Activated CD8-positive, alpha-beta memory T cell treated with anti-CD3 and anti-CD28 coated beads for 36 hours (primary cell): ENCODE measurements around the gene AQP10. TPM values are rescaled to one million over a fixed set of nuclear protein-coding genes. Genes with fewer than 3 reads are reported as not detected.

Source experiments
- CTCF ChIA-PET: fragments of 350-600 bp; sonication (Branson Sonifier 250); formaldehyde crosslinking; loops from one replicate; lab custom pipeline; 2021; ENCODE audit warnings: antibody characterized with exemption; lab: Charles Lee
- POLR2A ChIA-PET: fragments of 350-600 bp; sonication (Branson Sonifier 250); formaldehyde crosslinking; loops from one replicate; lab custom pipeline; 2021; ENCODE audit warnings: antibody characterized with exemption; lab: Charles Lee
- total RNA-seq, 2 experiments: library from RNA; stranded (reverse); gene quantifications; one replicate each; pipeline ENCODE4 v1.2.3, GENCODE V29; 2021

The AQP10 gene
- total RNA-seq, 2 experiments from 2014 or later, result not detected

- ChIA-PET POLR2A (interaction anchor here (1.5 to 1.6 kb wide), 2 partner anchors 8 to 10 kb away, joined by 6 to 10 read pairs; partner anchors contain the start of gene ATP8B2), CTCF (interaction anchor here (0.5 to 7.1 kb wide), 20 partner anchors 9 to 225 kb away, joined by 3 to 80 read pairs (median 4); partner anchors contain the start of genes ATP8B2 and HAX1)
Measured at GRCh38 chr1:154334079-154335024, 13.5 kb downstream of the AQP10 start.

DNA sequence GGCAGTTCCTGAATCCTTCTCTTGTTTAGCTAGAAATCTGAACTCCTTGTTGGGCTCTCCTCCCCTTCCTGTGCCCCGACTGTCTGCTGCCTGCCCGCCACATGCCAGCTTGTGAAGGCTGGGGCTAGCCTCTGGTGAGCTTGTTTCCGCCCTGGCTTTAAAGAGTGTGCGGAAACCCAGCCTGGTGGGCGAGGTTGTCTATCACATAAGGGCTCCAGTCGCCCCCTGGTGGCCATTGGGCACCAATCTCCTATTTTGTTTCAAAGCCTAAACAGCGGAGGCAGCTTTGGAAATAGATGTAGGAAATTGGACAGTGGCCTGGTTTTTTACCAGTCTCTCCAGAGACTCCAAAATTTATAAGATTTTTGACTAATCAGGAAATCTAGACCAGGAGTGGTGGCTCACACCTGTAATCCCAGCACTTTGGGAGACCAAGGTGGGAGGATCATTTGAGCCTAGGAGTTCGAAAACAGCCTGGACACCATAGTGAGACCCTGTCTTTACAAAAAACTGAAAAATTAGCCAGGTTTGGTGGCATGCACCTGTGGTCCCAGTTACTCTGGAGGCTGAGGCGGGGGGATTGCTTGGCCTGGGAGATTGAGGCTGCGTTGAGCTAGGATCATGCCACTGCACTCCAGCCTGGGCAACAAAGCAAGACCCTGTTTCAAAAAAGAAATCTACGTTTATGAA is 14.3 kb downstream of the AQP10 start:
- ChIA-PET CTCF (interaction anchor here (0.5 to 7.1 kb wide), 23 partner anchors 10 to 599 kb away, joined by 3 to 80 read pairs (median 4); partner anchors contain the start of genes ATP8B2 and HAX1), POLR2A (interaction anchor here (0.9 to 1.6 kb wide), 4 partner anchors 9 to 156 kb away, joined by 3 to 10 read pairs (median 5); partner anchors contain the start of gene ATP8B2)

GRCh38 chr1:154337253-154337894 is 16.5 kb downstream of the AQP10 start:
- POLR2A ChIA-PET, result interaction anchor here (0.8 kb wide), 1 partner anchor 8 kb away, joined by 3 read pairs; no protein-coding TSS in a partner anchor
- CTCF ChIA-PET, result interaction anchor here (0.7 to 7.1 kb wide), 3 partner anchors 12 to 131 kb away, joined by 3 to 80 read pairs (median 3); partner anchors contain the start of gene ATP8B2

DNA sequence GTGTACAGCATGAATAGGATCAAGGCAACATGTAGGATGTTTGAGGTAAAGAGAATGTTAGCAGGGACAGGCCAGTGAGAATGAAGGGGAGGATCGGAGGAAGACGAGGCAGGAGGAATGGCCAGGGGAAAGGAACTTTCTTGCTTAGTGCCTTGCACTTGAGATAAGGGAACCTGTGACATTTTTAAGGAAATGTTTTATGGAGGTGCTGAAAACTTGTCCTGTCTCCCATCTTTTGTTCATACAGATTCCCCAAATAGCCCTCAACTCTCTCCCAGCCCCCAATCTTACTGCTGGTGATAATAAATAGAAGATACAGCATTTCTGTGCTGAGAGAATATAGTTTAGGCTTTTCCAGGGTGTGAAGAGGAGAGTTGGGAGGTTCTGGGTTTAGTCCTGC is 18.0 kb downstream of the AQP10 start:
- ChIA-PET CTCF (interaction anchor here (0.6 to 1.2 kb wide), 2 partner anchors 9 to 36 kb away, joined by 3 read pairs; no protein-coding TSS in a partner anchor), POLR2A (no interaction called here)

DNA sequence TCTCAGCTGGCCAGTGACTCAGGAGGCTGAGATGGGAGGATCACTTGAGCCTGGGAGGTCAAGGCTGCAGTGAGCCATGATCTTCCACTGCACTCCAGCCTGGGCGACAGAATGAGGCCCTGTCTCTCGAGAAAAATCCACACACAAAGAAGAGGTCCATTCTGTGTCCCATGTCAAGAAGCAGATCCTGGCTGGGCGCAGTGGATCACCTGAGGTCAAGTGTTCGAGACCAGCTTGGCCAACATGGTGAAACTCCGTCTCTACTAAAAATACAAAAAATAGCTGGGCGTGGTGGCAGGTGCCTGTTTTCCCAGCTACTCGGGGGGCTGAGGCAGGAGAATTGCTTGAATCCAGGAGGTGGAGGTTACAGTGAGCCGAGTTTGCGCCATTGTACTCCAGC is 20.5 kb downstream of the AQP10 start:
- ChIA-PET POLR2A (interaction anchor here (0.7 kb wide), 1 partner anchor 121 kb away, joined by 6 read pairs; a partner anchor contains a TSS), CTCF (interaction anchor here (2.5 kb wide), 1 partner anchor 13 kb away, joined by 14 read pairs; no protein-coding TSS in a partner anchor)

- POLR2A ChIA-PET, result interaction anchor here (1.9 kb wide), 1 partner anchor 16 kb away, joined by 5 read pairs; no protein-coding TSS in a partner anchor
- CTCF ChIA-PET, result interaction anchor here (1.0 to 2.5 kb wide), 2 partner anchors 9 to 13 kb away, joined by 3 to 14 read pairs; no protein-coding TSS in a partner anchor
Measured at GRCh38 chr1:154342132-154342531, 21.2 kb downstream of the AQP10 start.

- ChIA-PET CTCF (interaction anchor here (1.0 to 5.9 kb wide), 5 partner anchors 8 to 66 kb away, joined by 3 to 39 read pairs (median 14); partner anchors contain the start of gene ATP8B2), POLR2A (interaction anchor here (1.9 kb wide), 1 partner anchor 16 kb away, joined by 5 read pairs; no protein-coding TSS in a partner anchor)
Measured at GRCh38 chr1:154342836-154343472, 22.1 kb downstream of the AQP10 start.

DNA sequence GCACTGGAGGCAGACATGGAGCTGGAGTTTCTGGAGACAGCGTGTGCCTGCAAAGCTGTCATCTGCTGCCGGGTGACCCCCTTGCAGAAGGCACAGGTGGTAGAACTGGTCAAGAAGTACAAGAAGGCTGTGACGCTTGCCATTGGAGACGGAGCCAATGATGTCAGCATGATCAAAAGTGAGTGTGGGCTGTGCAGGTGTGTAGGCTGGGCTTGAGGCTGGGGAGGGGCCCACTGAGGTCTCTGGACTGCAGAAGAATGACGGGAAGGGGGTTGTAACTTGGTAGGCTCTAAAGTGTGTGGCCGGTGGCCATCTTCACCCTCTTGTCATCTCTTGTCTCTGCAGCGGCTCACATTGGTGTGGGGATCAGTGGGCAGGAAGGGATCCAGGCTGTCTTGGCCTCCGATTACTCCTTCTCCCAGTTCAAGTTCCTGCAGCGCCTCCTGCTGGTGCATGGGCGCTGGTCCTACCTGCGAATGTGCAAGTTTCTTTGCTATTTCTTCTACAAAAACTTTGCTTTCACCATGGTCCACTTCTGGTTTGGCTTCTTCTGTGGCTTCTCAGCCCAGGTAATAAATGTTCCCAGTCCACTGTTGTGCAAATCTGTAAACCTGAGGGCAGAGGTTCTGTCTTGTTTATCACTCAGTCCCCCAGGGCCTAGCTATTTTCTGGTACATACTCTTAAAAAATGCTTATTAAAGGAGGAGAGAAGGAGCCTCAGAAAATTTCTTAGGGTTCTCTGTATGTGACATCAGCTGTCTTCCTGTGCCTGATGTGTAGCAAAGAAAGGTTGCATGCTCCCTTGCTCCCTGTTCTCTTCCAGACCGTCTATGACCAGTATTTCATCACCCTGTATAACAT is 24.3 kb downstream of the AQP10 start:
- CTCF ChIA-PET, result interaction anchor here (0.6 to 5.9 kb wide), 6 partner anchors 11 to 422 kb away, joined by 3 to 39 read pairs (median 4); partner anchors contain the start of gene ATP8B2
- POLR2A ChIA-PET, result interaction anchor here (0.6 kb wide), 1 partner anchor 47 kb away, joined by 4 read pairs; no protein-coding TSS in a partner anchor

- ChIA-PET CTCF (interaction anchor here (0.7 to 5.9 kb wide), 4 partner anchors 12 to 22 kb away, joined by 4 to 39 read pairs (median 12); partner anchors contain the start of gene ATP8B2), POLR2A (interaction anchor here (0.5 kb wide), 1 partner anchor 74 kb away, joined by 4 read pairs; no protein-coding TSS in a partner anchor)
Measured at GRCh38 chr1:154346276-154346917, 25.5 kb downstream of the AQP10 start.

DNA sequence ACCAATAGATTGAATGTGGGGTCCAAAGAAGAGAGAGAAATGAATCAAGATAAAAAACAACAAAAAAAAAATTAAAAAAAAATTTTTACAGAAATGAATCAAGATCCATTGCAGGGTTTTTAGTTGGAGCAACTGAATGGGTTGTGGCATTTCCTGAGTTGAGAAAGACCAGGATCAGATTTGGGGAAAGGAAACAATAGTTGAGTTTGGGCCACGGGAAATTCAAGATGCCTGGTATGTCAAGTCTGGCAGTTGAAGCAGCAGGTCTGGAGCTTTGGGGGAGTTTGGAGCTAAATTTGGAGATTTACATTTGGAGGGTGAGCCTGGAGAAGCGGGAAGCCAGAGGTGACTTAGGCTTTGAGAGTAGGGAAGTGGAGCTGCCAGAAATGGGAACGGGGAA is 27.1 kb downstream of the AQP10 start:
- ChIA-PET POLR2A (no interaction called here), CTCF (interaction anchor here (5.9 kb wide), 1 partner anchor 13 kb away, joined by 39 read pairs; no protein-coding TSS in a partner anchor)

- ChIA-PET POLR2A (no interaction called here), CTCF (interaction anchor here (0.9 to 5.9 kb wide), 2 partner anchors 14 to 133 kb away, joined by 3 to 39 read pairs; no protein-coding TSS in a partner anchor)
Measured at GRCh38 chr1:154348429-154349076, 27.7 kb downstream of the AQP10 start.

DNA sequence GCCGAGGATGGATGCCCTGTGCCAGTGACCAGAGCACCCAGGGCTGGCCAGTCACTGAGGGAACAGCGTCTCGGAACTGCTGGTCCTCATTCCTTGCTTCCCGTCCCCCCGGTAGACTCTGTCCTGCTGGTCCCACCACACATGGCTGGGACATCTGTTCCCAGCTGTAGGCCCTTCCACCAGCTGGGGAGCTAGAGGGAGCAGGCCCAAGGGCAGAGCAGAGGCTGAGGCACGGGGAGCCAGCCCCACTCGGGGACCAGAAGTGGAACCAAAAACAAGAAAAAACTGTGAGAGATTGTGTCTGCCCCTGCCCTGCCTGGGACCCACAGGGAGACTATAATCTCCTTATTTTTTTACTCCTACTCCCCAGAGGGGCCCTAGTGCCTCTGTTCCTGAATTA is 28.2 kb downstream of the AQP10 start:
- POLR2A ChIA-PET, result no interaction called here
- CTCF ChIA-PET, result interaction anchor here (0.9 kb wide), 1 partner anchor 132 kb away, joined by 3 read pairs; no protein-coding TSS in a partner anchor

DNA sequence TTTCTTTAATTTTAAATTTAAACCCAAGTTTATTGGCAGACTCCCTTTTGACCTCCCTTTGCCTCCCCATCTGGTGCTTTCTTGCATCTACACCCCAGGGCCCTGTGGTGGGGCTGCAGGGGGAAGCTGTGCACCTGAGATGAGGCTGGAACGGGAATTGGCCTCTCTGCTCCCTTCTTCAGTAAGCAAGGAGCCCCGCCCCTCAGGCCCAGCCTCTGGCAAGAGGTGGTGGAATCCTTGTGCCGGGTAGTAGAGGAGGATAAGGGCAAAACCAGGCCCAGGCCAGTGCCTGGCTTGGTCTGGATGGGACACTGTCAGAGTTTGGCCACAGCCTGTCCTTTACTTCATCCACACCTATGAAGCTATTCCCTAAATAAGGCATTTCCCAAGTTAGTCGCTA is 29.5 kb downstream of the AQP10 start:
- ChIA-PET POLR2A (no interaction called here), CTCF (interaction anchor here (0.9 to 1.1 kb wide), 2 partner anchors 14 to 57 kb away, joined by 3 read pairs; no protein-coding TSS in a partner anchor)

DNA sequence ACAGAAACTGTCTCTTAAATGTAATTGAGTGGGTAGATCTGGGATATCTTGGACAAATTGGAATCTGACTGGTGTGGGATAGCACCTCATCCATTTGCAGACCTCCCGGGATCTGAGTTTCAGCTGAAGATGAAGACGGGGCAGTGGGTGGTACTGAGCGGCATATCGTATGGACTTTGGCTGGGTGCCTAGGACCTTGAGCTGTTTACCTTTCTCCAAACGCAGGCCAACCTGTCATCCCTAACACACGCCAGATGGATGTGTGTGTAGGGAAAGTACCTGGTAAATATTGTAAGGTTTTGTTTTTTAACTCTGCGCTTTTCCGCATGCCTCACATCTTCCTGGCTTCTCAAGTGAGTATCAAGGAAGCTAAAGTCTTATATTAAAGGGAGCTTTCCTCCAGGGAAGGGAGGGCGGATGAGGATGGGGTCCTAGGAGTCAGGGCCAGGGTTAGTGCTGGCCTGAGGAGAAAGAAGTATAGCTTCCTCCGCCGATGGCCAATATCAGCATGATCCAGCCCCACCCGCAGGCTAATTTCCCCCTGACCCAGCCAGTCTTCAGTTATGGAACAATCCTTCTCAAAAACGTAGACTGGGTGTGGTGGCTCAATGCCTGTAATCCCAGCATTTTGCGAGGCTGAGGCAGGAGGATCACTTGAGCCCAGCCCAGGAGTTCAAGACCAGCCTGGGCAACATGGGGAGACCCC is 30.6 kb downstream of the AQP10 start:
- ChIA-PET CTCF (interaction anchor here (0.8 to 2.0 kb wide), 5 partner anchors 9 to 195 kb away, joined by 3 to 4 read pairs (median 3); no protein-coding TSS in a partner anchor), POLR2A (interaction anchor here (0.5 to 1.2 kb wide), 3 partner anchors 35 to 224 kb away, joined by 3 to 6 read pairs (median 4); no protein-coding TSS in a partner anchor)
